HCT116 (cell line): ENCODE data around the gene RPTOR. TPM values are rescaled to one million over a fixed set of nuclear protein-coding genes. Genes with fewer than 3 reads are reported as not detected.

Source experiments
- ATAC-seq: fragments of 200-7000 bp; cut with Tn5 transposase; 2 replicates; pipeline ENCODE4 v1.9.1; 2020; ENCODE audit warnings: mild to moderate bottlenecking, moderate library complexity
- BruUV-seq: library from RNA; stranded (reverse); fragments of 400-500 nt; replicated peaks from 2 replicates; lab custom pipeline; 2021; lab: Mats Ljungman, UMichigan
- CTCF ChIA-PET: fragments of 300-600 bp; sonication (Branson Sonifier 250); formaldehyde crosslinking; loops from one replicate; lab custom pipeline; 2021; ENCODE audit warnings: antibody characterized with exemption; lab: Charles Lee
- POLR2A ChIA-PET: fragments of 300-600, 350-600 bp; sonication (Branson Sonifier 250); formaldehyde crosslinking; loops from one replicate; lab custom pipeline; 2021; ENCODE audit warnings: antibody characterized with exemption; lab: Charles Lee
- RAD21 ChIA-PET, 2 experiments: fragments of 300-600 bp; sonication (Branson Sonifier 250); formaldehyde crosslinking; loops; one replicate each; lab custom pipeline; 2023; ENCODE audit warnings: low total read pairs in 2 of 2; ENCODE audit not compliant: uncharacterized antibody in 2 of 2, unreplicated experiment in 2 of 2, low non-redundant PET in 1 of 2; lab: Charles Lee
- DNase-seq: peaks from one replicate; pipeline ENCODE4 v3.0.0-alpha.2; 2010; ENCODE audit warnings: low read depth, low spot score
- H2AFZ ChIP-seq: fragments of 200-600 bp; shearing (Covaris generic), sonication (generic); 2 replicates; pipeline ENCODE4 v1.6.1; 2017; ENCODE audit warnings: low read depth, mixed run types, mixed read lengths, antibody characterized with exemption, low read length; ENCODE audit not compliant: poor library complexity, severe bottlenecking
- H3K27ac ChIP-seq: 2 replicates; pipeline ENCODE4 v1.5.1; 2012; ENCODE audit warnings: low read depth, low read length
- H3K27me3 ChIP-seq: fragments of 200-600 bp; sonication (generic); 2 replicates; pipeline ENCODE4 v1.6.1; 2016; ENCODE audit warnings: mixed run types, low read length, mixed read lengths; ENCODE audit not compliant: insufficient read depth
- H3K36me3 ChIP-seq, 2 experiments: fragments of 200-500 bp in 1 of 2; fragments of 200-600 bp in 1 of 2; sonication (Bioruptor generic) in 1 of 2; sonication (generic) in 1 of 2; 2 replicates each; pipeline versions ENCODE4 v1.5.1 to v1.6.1; 2014 to 2016; ENCODE audit warnings: low read length in 2 of 2, inconsistent platforms in 1 of 2, mixed read lengths in 1 of 2, mixed run types in 1 of 2; ENCODE audit not compliant: insufficient read depth in 2 of 2, control insufficient read depth in 1 of 2
- H3K4me1 ChIP-seq, 2 experiments: fragments of 200-600 bp in 1 of 2; sonication (generic) in 1 of 2; 2 replicates each; pipeline versions ENCODE4 v1.5.1 to v1.6.1; 2012 to 2017; ENCODE audit warnings: low read length in 2 of 2, inconsistent platforms in 1 of 2, mild to moderate bottlenecking in 1 of 2, mixed read lengths in 1 of 2, mixed run types in 1 of 2, moderate library complexity in 1 of 2; ENCODE audit not compliant: insufficient read depth in 2 of 2, control insufficient read depth in 1 of 2
- H3K4me2 ChIP-seq: fragments of 200-600 bp; sonication (generic); 2 replicates; pipeline ENCODE4 v1.6.1; 2017; ENCODE audit warnings: mixed run types, low read length, mixed read lengths
- H3K4me3 ChIP-seq, 2 experiments: fragments of 200-600 bp in 1 of 2; sonication (generic) in 1 of 2; replicated peaks in 1 of 2; 2 replicates each; pipeline ENCODE4 v1.5.1; 2011 to 2016; ENCODE audit warnings: low read length in 2 of 2, control low read depth in 1 of 2, low read depth in 1 of 2, mild to moderate bottlenecking in 1 of 2, mixed read lengths in 1 of 2, mixed run types in 1 of 2
- H3K79me2 ChIP-seq: fragments of 200-600 bp; sonication (generic); 2 replicates; pipeline ENCODE4 v1.6.1; 2017; ENCODE audit warnings: mild to moderate bottlenecking, mixed run types, low read length, moderate library complexity, mixed read lengths; ENCODE audit not compliant: insufficient read depth
- H3K9ac ChIP-seq: fragments of 200-600 bp; sonication (generic); 2 replicates; pipeline ENCODE4 v1.6.1; 2016; ENCODE audit warnings: low read length, mixed read lengths
- H3K9me2 ChIP-seq: fragments of 200-600 bp; sonication (generic), shearing (Covaris generic); 2 replicates; pipeline ENCODE4 v1.6.1; 2017; ENCODE audit warnings: mixed run types, mild to moderate bottlenecking, moderate library complexity; ENCODE audit not compliant: insufficient read depth
- H3K9me3 ChIP-seq, 2 experiments: fragments of 200-500 bp in 1 of 2; fragments of 200-600 bp in 1 of 2; sonication (Bioruptor generic) in 1 of 2; sonication (generic) in 1 of 2; 2 replicates each; pipeline ENCODE4 v1.6.1; 2014 to 2017; ENCODE audit warnings: low read length in 2 of 2, mixed read lengths in 2 of 2, inconsistent platforms in 1 of 2, low read depth in 1 of 2, mild to moderate bottlenecking in 1 of 2, mixed run types in 1 of 2, moderate library complexity in 1 of 2; ENCODE audit not compliant: control insufficient read depth in 1 of 2, insufficient read depth in 1 of 2
- H4K20me1 ChIP-seq: fragments of 200-600 bp; sonication (generic), shearing (Covaris generic); 2 replicates; pipeline ENCODE4 v1.6.1; 2017; ENCODE audit warnings: mixed run types, mild to moderate bottlenecking, moderate library complexity; ENCODE audit not compliant: insufficient read depth
- CBX3 ChIP-seq: IDR thresholded peaks from 2 replicates; pipeline ENCODE4 v1.6.1; 2012; ENCODE audit warnings: low read depth
- CTCF ChIP-seq, 3 experiments: fragments of 200-600 bp in 1 of 3; sonication (generic) in 1 of 3; IDR thresholded peaks in 2 of 3; conservative IDR thresholded peaks in 1 of 3; 2 replicates each; pipeline ENCODE4 v1.5.1; 2012 to 2017; ENCODE audit warnings: low read depth in 2 of 3, low read length in 2 of 3, antibody characterized with exemption in 1 of 3, borderline replicate concordance in 1 of 3, control low read depth in 1 of 3, mild to moderate bottlenecking in 1 of 3, mixed read lengths in 1 of 3, mixed run types in 1 of 3, moderate library complexity in 1 of 3; ENCODE audit not compliant: insufficient read depth in 1 of 3
- EGR1 ChIP-seq: IDR thresholded peaks from 2 replicates; pipeline ENCODE4 v1.6.1; 2012; ENCODE audit warnings: low read depth
- ELF1 ChIP-seq: IDR thresholded peaks from 2 replicates; pipeline ENCODE4 v1.6.1; 2012; ENCODE audit warnings: low read depth, borderline replicate concordance
- EZH2 ChIP-seq: fragments of 200-600 bp; sonication (generic); IDR thresholded peaks from 2 replicates; pipeline ENCODE4 v1.6.1; 2017; ENCODE audit warnings: antibody characterized with exemption, mixed run types
- FOSL1 ChIP-seq: IDR thresholded peaks from 2 replicates; pipeline ENCODE4 v1.6.1; 2012; ENCODE audit warnings: low read depth
- MAX ChIP-seq: IDR thresholded peaks from 2 replicates; pipeline ENCODE4 v1.6.1; 2012
- POLR2A ChIP-seq: IDR thresholded peaks from 2 replicates; pipeline ENCODE4 v1.7.0; 2011; ENCODE audit warnings: borderline replicate concordance; ENCODE audit not compliant: insufficient read depth, insufficient read length; ENCODE audit errors: extremely low read depth
- REST ChIP-seq: IDR thresholded peaks from 2 replicates; pipeline ENCODE4 v1.6.1; 2012; ENCODE audit warnings: low read depth
- TCF7L2 ChIP-seq: IDR thresholded peaks from 2 replicates; pipeline ENCODE4 v1.7.0; 2011; ENCODE audit warnings: borderline replicate concordance, inconsistent platforms; ENCODE audit not compliant: insufficient read depth, insufficient read length; ENCODE audit errors: extremely low read depth
- ZFX ChIP-seq: fragments of 450-650 bp; IDR thresholded peaks from 2 replicates; pipeline ENCODE4 v1.6.1; 2017
- intact Hi-C: fragments of 100-400 bp; cut with micrococcal nuclease; formaldehyde crosslinking; loops from 2 replicates; pipeline ENCODE4 v1.10.0; 2022
- total RNA-seq: library from RNA; stranded (reverse); gene quantifications from one replicate; pipeline ENCODE4 v1.2.1, GENCODE V29; 2021; ENCODE audit not compliant: unreplicated experiment

RPTOR gene
- total RNA-seq, 1 experiment from 2014 or later = 69.5 TPM

- no peak overlapping the region for H3K4me2 ChIP-seq
- H3K9ac ChIP-seq = no peak overlapping the region
- H3K4me3 ChIP-seq = no peak overlapping the region
- no TSS peak for BruUV-seq
- TF ChIP-seq ZFX (no peak), MAX (no peak), CTCF (IDR thresholded peaks at IDR 0.05 in 2 of 3, conservative IDR thresholded peaks at IDR 0.05 in 1 of 3; ENCODE audit: borderline replicate concordance in 1 of 3, insufficient read depth in 1 of 3, low read depth in 2 of 3, low read length in 2 of 3) (no peak), POLR2A (no peak)
- intact Hi-C loops = no loop called here
- H3K9me3 ChIP-seq = no peaks in the 10 kb centered on the region
- CTCF ChIA-PET = no interaction called here
- H2AFZ ChIP-seq = no peak overlapping the region
- no peaks in the 10 kb centered on the region for H4K20me1 ChIP-seq
- no peaks in the 10 kb centered on the region for H3K9me2 ChIP-seq
- no peaks in the 10 kb centered on the region for H3K79me2 ChIP-seq
- peaks cover 0 to 5% of the 10 kb centered on the region in 2 experiments; a peak in 1 of 4 replicates for H3K4me1 ChIP-seq
- H3K36me3 ChIP-seq = peaks cover 0 to 5% of the 10 kb centered on the region in 2 experiments; a peak in 1 of 4 replicates
- no peak for DNase-seq
- H3K27ac ChIP-seq = no peak overlapping the region
- POLR2A ChIA-PET = no interaction called here
- no peaks in the 10 kb centered on the region for H3K27me3 ChIP-seq
- ATAC-seq = no peak
- RAD21 ChIA-PET = no interaction called here
Observed at GRCh38 chr17:80848449-80849102, 303.9 kb downstream of the RPTOR start.

- Histone ChIP-seq H3K9me2 (no peaks in the 10 kb centered on the region), H3K9ac (no peak overlapping the region), H3K4me1 (peaks cover 0 to 6% of the 10 kb centered on the region in 2 experiments; a peak in 1 of 4 replicates), H4K20me1 (no peaks in the 10 kb centered on the region), H3K4me3 (no peak overlapping the region), H3K27me3 (no peaks in the 10 kb centered on the region), H3K79me2 (no peaks in the 10 kb centered on the region), H3K4me2 (no peak overlapping the region), H2AFZ (no peak overlapping the region), H3K36me3 (peaks cover 0 to 5% of the 10 kb centered on the region in 2 experiments; a peak in 1 of 4 replicates), H3K27ac (no peak overlapping the region), H3K9me3 (no peaks in the 10 kb centered on the region)
- intact Hi-C loops = no loop called here
- ChIA-PET RAD21 (no interaction called here), POLR2A (no interaction called here), CTCF (no interaction called here)
- ATAC-seq (no peak), DNase-seq (no peak)
- no TSS peak for BruUV-seq
- no peak for TF ChIP-seq REST
- TF ChIP-seq ZFX = no peak
- TF ChIP-seq EGR1 = no peak
- no peak for TF ChIP-seq ELF1
- TF ChIP-seq TCF7L2 = no peak
- no peak for TF ChIP-seq CTCF (IDR thresholded peaks at IDR 0.05 in 2 of 3, conservative IDR thresholded peaks at IDR 0.05 in 1 of 3; ENCODE audit: borderline replicate concordance in 1 of 3, insufficient read depth in 1 of 3, low read depth in 2 of 3, low read length in 2 of 3)
- TF ChIP-seq EZH2 = no peak
- TF ChIP-seq FOSL1 = no peak
- TF ChIP-seq CBX3 = no peak
Observed at GRCh38 chr17:80849119-80849518, 304.5 kb downstream of the RPTOR start.
